ACC112 (cell line): ENCODE measurements around the gene RSBN1.
"Not testable (repeated sequence)": the region's sequence is repeated elsewhere in the genome, so short reads cannot be mapped to it uniquely, and the experiment has no call there.

Source experiments
- H2AFZ ChIP-seq: fragments of 200-600 bp; sonication (generic); one replicate; pipeline ENCODE4 v1.6.0; 2017; ENCODE audit warnings: antibody characterized with exemption, low read length; ENCODE audit not compliant: unreplicated experiment
- H3K27ac ChIP-seq: fragments of 200-600 bp; sonication (generic); 2 replicates; pipeline ENCODE4 v1.5.1; 2014; ENCODE audit warnings: low read depth, mild to moderate bottlenecking, antibody characterized with exemption, low read length, moderate library complexity
- H3K27me3 ChIP-seq: fragments of 200-600 bp; sonication (generic); 2 replicates; pipeline ENCODE4 v1.6.1; 2014; ENCODE audit warnings: mild to moderate bottlenecking, antibody characterized with exemption, low read length, moderate library complexity, mixed read lengths; ENCODE audit not compliant: insufficient read depth
- H3K36me3 ChIP-seq: fragments of 200-600 bp; sonication (generic); 2 replicates; pipeline ENCODE4 v1.6.1; 2016; ENCODE audit warnings: mild to moderate bottlenecking, antibody characterized with exemption, low read length, moderate library complexity, mixed read lengths; ENCODE audit not compliant: insufficient read depth
- H3K4me1 ChIP-seq: fragments of 200-600 bp; sonication (generic); one replicate; pipeline ENCODE4 v1.6.1; 2016; ENCODE audit warnings: low read length, mixed read lengths; ENCODE audit not compliant: insufficient read depth, unreplicated experiment, control insufficient read depth
- H3K4me3 ChIP-seq: fragments of 200-600 bp; sonication (generic); 2 replicates; pipeline ENCODE4 v1.5.1; 2014; ENCODE audit warnings: mild to moderate bottlenecking, low read depth, low read length
- H3K79me2 ChIP-seq: fragments of 200-600 bp; sonication (generic); one replicate; pipeline ENCODE4 v1.6.0; 2016; ENCODE audit warnings: low read length; ENCODE audit not compliant: control insufficient read depth, unreplicated experiment, insufficient read depth

RSBN1 gene

DNA sequence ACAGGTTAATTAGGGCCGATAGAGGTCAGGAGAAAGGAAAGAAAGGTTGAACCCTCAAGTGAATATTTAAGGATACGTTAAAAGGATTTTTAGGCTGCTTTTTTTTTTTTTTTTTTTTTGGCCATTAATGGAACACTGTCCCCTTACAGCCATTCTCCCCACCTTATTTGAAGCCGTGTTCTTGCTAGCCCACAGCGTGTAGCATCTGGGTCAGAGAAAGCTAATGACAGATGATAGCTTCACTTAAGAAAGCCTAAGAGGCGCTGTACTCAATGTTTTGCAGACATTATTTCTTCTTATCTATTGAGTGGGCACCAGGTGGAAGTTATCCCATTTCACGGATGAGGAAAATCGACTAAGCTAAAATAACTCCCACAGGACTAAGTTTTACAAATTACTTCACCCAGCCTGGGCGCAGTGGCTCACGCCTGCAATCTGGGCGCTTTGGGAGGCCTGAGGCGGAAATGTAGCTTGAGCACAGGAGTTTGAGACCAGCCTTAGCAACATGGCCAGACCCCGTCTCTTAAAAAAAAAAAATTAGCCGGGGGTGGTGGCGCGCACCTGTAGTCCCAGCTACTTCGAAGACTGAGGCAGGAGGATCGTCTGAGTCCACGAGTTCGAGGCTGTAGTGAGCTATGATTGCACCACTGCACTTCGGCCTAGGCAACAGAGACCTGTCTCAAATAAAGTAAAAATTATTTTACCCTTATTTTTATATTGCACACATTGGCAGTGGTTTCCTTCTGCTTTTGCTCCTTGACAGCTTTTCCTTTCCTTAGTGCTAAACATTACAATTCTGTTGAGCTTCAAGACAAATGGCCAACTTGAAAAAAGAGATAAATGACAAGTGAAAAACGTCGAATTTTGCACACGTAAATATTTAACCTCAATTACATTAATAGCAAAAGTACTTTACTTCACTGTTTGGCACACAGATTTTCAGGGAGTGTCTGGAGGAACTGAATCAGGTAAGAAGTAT, 51.9 kb downstream of the RSBN1 start:
- Histone ChIP-seq H3K27ac (peak overlapping the region; percentile 97), H3K36me3 (peaks cover 2% of the 10 kb centered on the region; the same call in 1 of the 2 replicates), H3K27me3 (no peaks in the 10 kb centered on the region), H3K4me1 (peaks cover 18% of the 10 kb centered on the region), H3K4me3 (peak overlapping the region; percentile 92), H2AFZ (peak overlapping the region; percentile 99), H3K79me2 (peaks cover 32% of the 10 kb centered on the region)

DNA sequence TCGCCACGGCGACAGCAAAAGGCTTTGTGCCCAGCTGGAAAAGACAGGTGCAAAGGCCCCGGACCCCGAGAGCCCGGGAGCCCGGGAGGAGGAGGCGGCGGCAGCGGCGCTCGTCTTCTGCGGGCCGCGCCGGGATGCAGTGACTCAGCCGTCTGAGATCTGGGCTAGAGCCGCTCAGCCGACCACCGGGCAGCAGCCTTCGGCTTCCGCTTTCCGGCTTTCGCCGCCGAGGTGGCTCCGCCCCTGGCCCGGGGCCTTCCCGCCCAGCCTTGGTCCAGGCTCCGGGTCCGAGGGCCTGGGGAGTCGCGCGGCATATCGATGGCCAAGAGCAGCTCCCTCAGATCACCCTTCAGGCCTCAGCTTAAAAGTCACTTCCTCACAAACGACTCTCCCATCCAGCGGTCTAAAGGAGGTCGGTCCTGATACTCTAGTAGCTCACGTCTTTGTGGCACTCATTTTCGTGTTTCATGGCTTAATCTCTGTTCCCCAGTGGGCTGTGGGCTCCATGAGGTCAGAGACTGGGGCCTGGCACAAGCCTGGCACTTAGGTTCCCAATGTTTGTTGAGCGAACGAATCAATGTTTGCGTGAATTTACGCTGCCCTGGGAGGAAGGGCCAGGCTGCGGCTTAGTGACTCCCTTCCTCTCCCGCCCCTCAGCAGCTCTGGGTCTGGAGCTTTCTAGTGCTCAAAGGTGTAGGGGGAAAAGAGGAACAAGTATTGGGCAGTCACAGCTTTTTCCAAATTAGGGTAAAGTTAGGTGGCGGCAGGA, 52.8 kb downstream of the RSBN1 start, which contains the start of gene PHTF1:
PHTF1 (minus strand) TSS at position 154 of the 769 bp plus-strand sequence. CDS start 783 bp downstream, outside the sequence.
- no peaks in the 10 kb centered on the region; the same call in 1 of the 2 replicates for H3K36me3 ChIP-seq
- no peaks in the 10 kb centered on the region for H3K27me3 ChIP-seq
- H3K4me1 ChIP-seq, result peaks cover 18% of the 10 kb centered on the region
- H3K79me2 ChIP-seq, result peaks cover 34% of the 10 kb centered on the region
- H3K27ac ChIP-seq, result peak within 1 kb of the TSS; percentile 97
- peak within 1 kb of the TSS; percentile 99 for H2AFZ ChIP-seq
- peak within 1 kb of the TSS; percentile 92 for H3K4me3 ChIP-seq

DNA sequence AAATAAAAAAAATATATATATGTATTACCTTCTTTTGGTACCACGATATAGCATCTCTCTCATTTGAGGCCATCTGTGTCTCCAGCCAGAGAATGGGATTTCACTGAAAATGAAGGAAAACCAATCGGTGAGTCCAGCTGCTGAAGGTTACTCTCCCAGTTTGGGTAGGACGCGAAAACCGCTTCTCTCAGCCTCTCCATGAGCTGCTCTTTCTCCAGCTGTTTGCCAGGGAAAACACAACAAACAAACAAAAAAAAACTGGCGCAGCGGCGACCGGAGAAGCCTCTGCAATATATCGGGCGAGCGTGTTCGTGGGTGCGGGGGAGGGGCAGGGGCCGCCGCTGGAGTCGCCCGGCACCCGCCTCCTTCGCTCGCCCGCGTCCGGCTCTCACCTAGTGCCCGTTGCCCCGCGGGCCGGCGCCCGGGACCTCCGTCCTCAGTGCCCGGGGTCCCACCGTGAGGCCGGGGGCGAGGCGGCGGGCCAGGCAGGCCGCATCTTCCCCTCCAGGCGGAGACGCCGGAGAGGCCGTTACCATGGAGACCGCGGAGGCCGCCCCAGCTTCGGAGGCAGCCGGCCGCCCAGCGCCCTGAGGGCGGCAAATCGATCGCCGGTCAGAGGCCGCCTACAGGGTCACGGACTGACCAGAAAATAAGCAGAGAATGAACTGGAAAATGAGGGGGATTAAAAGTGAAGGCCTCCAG, 53.5 kb downstream of the RSBN1 start:
- H2AFZ ChIP-seq, result peak overlapping the region; percentile 65
- H3K27ac ChIP-seq, result peak overlapping the region; percentile 97
- H3K4me1 ChIP-seq, result peaks cover 18% of the 10 kb centered on the region
- H3K36me3 ChIP-seq, result no peaks in the 10 kb centered on the region; the same call in 1 of the 2 replicates
- peaks cover 37% of the 10 kb centered on the region for H3K79me2 ChIP-seq
- H3K27me3 ChIP-seq, result no peaks in the 10 kb centered on the region
- peak overlapping the region; percentile 92 for H3K4me3 ChIP-seq

DNA sequence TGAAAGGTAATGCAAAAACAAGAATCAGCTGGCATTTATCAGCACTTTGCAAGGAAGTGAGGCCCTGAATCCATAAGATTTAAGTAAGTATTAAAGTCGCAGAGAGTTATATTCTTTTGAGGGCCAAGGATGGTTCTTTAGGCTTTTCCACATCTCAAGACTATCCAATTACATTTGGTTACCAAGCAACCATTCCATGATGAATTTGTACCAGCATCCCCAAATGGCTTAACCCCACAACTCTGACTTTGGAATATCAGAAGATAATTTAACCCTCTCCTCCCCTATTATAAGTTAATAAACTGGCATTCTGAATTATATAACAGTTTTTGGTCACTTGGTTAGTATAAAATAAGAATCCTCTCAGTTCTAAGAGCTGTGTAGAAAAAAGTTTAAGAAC, 55.8 kb downstream of the RSBN1 start:
- peaks cover 42% of the 10 kb centered on the region for H3K79me2 ChIP-seq
- H3K27ac ChIP-seq, result no peak overlapping the region
- H3K4me3 ChIP-seq, result peak overlapping the region; percentile 92
- peaks cover 18% of the 10 kb centered on the region for H3K4me1 ChIP-seq
- H3K36me3 ChIP-seq, result peaks cover 5% of the 10 kb centered on the region
- H2AFZ ChIP-seq, result no peak overlapping the region
- no peaks in the 10 kb centered on the region for H3K27me3 ChIP-seq

DNA sequence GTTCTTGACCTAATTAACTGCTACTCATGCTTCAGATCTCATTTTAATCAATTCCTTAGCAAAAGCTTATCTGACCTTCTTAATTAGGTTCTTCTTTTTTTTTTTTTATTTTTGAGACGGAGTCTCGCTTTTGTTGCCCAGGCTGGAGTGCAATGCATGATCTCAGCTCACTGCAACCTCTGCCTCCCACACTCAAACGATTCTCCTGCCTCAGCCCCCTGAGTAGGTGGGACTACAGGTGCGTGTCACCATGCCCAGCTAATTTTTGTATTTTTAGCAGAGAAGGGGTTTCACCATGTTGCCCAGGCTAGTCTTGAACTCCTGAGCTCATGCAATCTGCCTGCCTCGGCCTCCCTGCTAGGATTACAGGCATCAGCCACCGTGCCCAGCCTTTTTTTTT, 58.9 kb downstream of the RSBN1 start:
- Histone ChIP-seq H3K4me1 (peaks cover 12% of the 10 kb centered on the region), H3K79me2 (peaks cover 36% of the 10 kb centered on the region)
- not testable (repeated sequence) for H2AFZ ChIP-seq, H3K27me3 ChIP-seq, H3K4me3 ChIP-seq, H3K27ac ChIP-seq, H3K36me3 ChIP-seq

DNA sequence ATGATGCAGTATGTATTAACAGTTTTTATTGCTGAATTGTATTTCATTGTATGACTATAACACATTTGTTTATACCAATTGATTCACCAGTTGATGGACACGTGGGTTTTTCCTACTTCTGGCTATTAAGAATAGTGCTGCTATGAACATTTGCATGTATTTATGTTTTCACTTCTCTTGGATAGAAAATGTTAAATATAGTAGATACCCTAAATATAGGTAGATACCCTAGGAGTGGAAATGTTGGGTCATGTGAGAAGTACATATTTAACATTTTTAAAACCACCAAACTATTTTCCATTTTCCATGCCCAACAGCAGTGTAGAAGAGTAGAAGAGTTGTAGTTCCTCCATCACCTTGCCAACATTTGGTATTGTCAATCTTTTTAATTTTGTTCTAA, 60.8 kb downstream of the RSBN1 start:
- no peak overlapping the region for H3K27ac ChIP-seq
- H3K27me3 ChIP-seq, result no peaks in the 10 kb centered on the region
- peaks cover 9% of the 10 kb centered on the region for H3K36me3 ChIP-seq
- H3K4me1 ChIP-seq, result peaks cover 18% of the 10 kb centered on the region
- H3K4me3 ChIP-seq, result no peak overlapping the region
- peaks cover 22% of the 10 kb centered on the region for H3K79me2 ChIP-seq
- H2AFZ ChIP-seq, result no peak overlapping the region

DNA sequence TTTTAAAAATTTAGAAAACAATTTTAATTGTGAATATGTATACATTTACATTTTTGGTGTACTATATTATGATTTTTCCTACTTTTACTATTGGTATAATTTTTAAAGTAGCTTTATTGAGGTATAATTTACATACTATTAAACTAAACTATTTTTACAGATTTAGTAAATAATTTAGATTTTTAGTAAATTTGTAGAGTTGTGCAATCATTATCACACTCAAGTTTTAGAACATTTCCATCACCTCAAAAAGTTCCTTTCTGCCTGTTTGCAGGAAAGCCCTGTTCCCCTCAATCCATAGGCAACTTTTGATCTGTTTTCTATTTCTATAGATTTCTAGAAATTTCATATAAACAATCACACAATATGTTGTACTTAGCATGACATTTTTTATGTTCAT, 61.2 kb downstream of the RSBN1 start:
- H3K27ac ChIP-seq, result no peak overlapping the region
- peaks cover 15% of the 10 kb centered on the region for H3K4me1 ChIP-seq
- H3K36me3 ChIP-seq, result peaks cover 9% of the 10 kb centered on the region
- H3K27me3 ChIP-seq, result no peaks in the 10 kb centered on the region
- no peak overlapping the region for H2AFZ ChIP-seq
- H3K79me2 ChIP-seq, result peaks cover 18% of the 10 kb centered on the region
- H3K4me3 ChIP-seq, result no peak overlapping the region

DNA sequence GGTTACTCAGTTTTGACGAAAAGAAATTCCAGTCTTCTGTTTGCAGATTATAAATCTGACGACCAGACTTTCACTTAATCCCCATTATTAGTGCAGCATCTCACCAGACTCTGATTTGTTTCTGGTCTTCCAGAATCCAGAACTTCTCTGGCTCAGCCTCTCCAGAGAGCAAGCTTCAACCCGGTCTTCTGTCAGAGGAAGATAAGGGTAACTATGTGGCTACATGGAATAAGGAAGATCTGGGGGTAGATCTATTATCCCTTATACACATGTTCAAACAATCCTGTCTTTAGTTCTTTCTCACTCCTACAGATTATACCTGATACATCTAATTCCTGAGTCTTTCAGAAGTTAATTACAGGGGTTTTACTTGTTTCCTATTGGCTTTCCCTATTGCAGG, 62.9 kb downstream of the RSBN1 start:
- Histone ChIP-seq H3K4me3 (no peak overlapping the region), H3K27me3 (no peaks in the 10 kb centered on the region), H3K27ac (no peak overlapping the region), H3K36me3 (peaks cover 9% of the 10 kb centered on the region), H3K79me2 (peaks cover 13% of the 10 kb centered on the region), H3K4me1 (peaks cover 13% of the 10 kb centered on the region), H2AFZ (no peak overlapping the region)

DNA sequence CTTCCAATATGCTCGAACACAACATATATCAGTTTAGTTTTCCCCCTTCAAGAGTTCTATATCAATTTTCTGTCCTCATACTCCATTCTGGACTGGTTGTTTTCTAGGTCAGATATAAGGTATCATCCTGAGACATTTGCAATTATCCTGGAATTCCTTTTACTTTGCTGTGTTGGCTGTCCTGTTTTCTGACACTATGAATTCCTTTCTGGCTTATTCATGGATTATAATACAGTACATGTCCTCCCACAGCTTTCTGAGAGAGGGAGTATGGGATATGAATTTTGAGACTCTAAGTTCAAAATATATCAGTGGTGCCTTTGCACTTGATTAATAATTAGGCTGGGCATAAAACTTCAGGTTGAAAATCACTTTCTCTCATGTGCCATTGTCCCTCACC, 64.9 kb downstream of the RSBN1 start:
- Histone ChIP-seq H3K27ac (no peak overlapping the region), H3K4me3 (no peak overlapping the region), H3K79me2 (peaks cover 9% of the 10 kb centered on the region), H3K4me1 (peaks cover 13% of the 10 kb centered on the region), H3K36me3 (peaks cover 4% of the 10 kb centered on the region), H2AFZ (no peak overlapping the region), H3K27me3 (no peaks in the 10 kb centered on the region)

DNA sequence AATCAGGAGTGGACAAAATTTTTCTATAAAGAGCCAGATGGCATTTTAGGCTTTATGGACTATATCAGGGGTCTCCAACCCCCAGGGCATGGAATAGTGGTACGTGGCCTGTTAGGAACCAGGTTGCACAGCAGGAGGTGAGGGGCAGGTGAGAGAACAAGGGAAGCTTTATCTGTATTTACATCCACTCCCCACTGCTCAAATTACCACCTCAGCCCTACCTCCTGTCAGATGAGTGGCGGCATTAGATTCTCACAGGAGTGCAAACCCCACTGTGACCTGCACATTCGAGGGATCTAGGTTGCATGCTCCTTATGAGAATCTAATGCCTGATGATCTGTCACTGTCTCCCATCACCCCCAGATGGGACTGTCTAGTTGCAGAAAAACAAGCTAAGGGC, 66.9 kb downstream of the RSBN1 start:
- peaks cover 9% of the 10 kb centered on the region for H3K79me2 ChIP-seq

More for the DNA sequence above, 66.9 kb downstream of the RSBN1 start:
- H3K27me3 ChIP-seq, result no peaks in the 10 kb centered on the region
- H3K36me3 ChIP-seq, result no peaks in the 10 kb centered on the region
- H3K4me3 ChIP-seq, result no peak overlapping the region
- H3K27ac ChIP-seq, result no peak overlapping the region
- H2AFZ ChIP-seq, result no peak overlapping the region
- H3K4me1 ChIP-seq, result peaks cover 13% of the 10 kb centered on the region
